A549 (cell line): ENCODE results near the gene FOXB2.

Experiments used
- E2F6 ChIP-seq: IDR thresholded peaks from 2 replicates; pipeline ENCODE4 v1.6.1; 2012; ENCODE audit warnings: low read depth, borderline replicate concordance
- KDM5A ChIP-seq: fragments of 200-600 bp; sonication (generic); IDR thresholded peaks from 2 replicates; pipeline ENCODE4 v1.6.1; 2016; ENCODE audit warnings: antibody characterized with exemption, mild to moderate bottlenecking
- MAZ ChIP-seq: fragments of 150-350 bp; IDR thresholded peaks from 2 replicates; pipeline ENCODE4 v1.6.1; 2014; ENCODE audit warnings: antibody characterized with exemption, low read depth, low read length, borderline replicate concordance
- RAD21 ChIP-seq, 2 experiments: fragments of >200 bp in 1 of 2; sonication (Bioruptor Twin) in 1 of 2; formaldehyde crosslinking in 1 of 2; IDR thresholded peaks in 1 of 2; conservative IDR thresholded peaks in 1 of 2; 2 replicates in 1 of 2; 3 replicates in 1 of 2; pipeline ENCODE4 v1.6.1; 2012 to 2018; ENCODE audit warnings: inconsistent platforms in 1 of 2
- SMC3 ChIP-seq: fragments of >200 bp; sonication (Bioruptor Twin); formaldehyde crosslinking; IDR thresholded peaks from 3 replicates; pipeline ENCODE4 v1.6.1; 2018; ENCODE audit warnings: inconsistent platforms
- TF ChIP-seq, protein P1 (sequence below): fragments of >200 bp; sonication (Bioruptor Twin); formaldehyde crosslinking; IDR thresholded peaks from 3 replicates; pipeline ENCODE4 v1.5.1; 2016

DNA sequence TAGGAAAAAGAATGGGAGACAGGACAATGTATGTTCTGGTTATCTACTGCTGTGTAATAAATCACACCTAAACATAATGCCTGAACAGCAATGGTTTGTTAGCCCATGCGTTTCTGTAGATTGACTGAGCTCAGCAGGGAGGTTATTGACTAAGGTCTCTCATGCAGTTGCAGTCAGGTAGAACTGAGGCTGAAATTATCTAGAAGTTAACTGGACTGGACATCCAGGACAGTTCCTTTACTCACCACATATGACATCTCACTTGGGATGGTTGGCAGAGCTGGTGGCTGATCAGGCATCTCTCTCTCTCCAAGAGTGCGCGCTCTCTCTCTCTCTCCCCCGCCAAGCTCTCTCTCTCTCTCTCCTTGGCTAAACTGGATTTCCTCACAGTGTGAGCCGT lies 8.9 kb upstream of the FOXB2 start:
- no peak for TF ChIP-seq E2F6
- no peak for TF ChIP-seq RAD21 (conservative IDR thresholded peaks at IDR 0.05 in 1 of 2, IDR thresholded peaks at IDR 0.05 in 1 of 2)
- TF ChIP-seq SMC3, result no peak
- no peak for TF ChIP-seq KDM5A
- TF ChIP-seq, protein P1, sequence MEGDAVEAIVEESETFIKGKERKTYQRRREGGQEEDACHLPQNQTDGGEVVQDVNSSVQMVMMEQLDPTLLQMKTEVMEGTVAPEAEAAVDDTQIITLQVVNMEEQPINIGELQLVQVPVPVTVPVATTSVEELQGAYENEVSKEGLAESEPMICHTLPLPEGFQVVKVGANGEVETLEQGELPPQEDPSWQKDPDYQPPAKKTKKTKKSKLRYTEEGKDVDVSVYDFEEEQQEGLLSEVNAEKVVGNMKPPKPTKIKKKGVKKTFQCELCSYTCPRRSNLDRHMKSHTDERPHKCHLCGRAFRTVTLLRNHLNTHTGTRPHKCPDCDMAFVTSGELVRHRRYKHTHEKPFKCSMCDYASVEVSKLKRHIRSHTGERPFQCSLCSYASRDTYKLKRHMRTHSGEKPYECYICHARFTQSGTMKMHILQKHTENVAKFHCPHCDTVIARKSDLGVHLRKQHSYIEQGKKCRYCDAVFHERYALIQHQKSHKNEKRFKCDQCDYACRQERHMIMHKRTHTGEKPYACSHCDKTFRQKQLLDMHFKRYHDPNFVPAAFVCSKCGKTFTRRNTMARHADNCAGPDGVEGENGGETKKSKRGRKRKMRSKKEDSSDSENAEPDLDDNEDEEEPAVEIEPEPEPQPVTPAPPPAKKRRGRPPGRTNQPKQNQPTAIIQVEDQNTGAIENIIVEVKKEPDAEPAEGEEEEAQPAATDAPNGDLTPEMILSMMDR, result no peak
- no peak for TF ChIP-seq MAZ
